ENCODE data around the gene TMEM151B. TPM values are rescaled to one million over a fixed set of nuclear protein-coding genes. Genes with fewer than 3 reads are reported as not detected.
A peak's percentile ranks its signal among the peaks of the same experiment; 100 is the strongest.

Gene TMEM151B
- total and polyA plus RNA-seq, 2 of the 4 experiments (the other 2 are of a cell fraction): not detected

DNA sequence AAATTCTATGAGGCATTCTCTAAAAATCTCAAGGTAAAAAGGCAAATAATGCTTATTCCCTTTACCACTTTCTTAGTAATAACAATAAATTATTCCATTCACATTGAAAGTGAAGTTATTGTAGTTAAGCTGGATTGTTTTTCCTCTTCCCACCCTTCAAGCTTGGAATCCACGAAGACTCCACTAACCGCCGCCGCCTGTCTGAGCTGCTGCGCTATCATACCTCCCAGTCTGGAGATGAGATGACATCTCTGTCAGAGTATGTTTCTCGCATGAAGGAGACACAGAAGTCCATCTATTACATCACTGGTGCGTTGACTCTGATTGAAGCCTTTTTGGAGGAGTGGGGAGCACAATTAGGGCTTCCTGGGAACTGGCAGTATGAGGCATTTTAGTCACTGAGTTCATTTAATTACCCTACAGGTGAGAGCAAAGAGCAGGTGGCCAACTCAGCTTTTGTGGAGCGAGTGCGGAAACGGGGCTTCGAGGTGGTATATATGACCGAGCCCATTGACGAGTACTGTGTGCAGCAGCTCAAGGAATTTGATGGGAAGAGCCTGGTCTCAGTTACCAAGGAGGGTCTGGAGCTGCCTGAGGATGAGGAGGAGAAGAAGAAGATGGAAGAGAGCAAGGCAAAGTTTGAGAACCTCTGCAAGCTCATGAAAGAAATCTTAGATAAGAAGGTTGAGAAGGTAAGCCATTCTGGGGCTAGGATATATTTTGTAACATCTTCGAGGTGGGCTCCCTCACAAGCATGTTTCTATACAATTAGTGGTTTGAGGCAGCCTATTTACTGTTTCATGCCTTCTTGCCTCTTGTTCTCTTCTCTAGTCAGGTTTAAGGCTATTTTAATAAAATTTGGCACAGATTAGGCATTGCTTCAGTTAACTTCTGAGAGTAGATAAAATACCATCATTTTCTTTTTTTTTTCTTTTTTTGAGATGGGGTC is 18.4 kb upstream of the TMEM151B start (continued):
- no peak for TF ChIP-seq FOS (IDR thresholded peaks at IDR 0.05; ENCODE audit: low read depth, low read length)
- no peak for TF ChIP-seq MAZ (IDR thresholded peaks at IDR 0.05; ENCODE audit: borderline replicate concordance, low read depth, low read length)

- Histone ChIP-seq H2BK120ac (ENCODE audit: low read depth, low read length) (no peak overlapping the region), H3K4me3 (ENCODE audit: insufficient read depth, low read depth, low read length) (no peak overlapping the region), H3K9me3 (ENCODE audit: control insufficient read depth, insufficient read depth, low read length) (no peaks in the 10 kb centered on the region), H3K23ac (ENCODE audit: low read depth, low read length) (no peak overlapping the region), H4K5ac (ENCODE audit: low read depth, low read length) (no peak overlapping the region), H3K18ac (ENCODE audit: low read depth, low read length) (no peak overlapping the region), H2BK15ac (ENCODE audit: low read depth, low read length) (no peak overlapping the region), H2BK5ac (ENCODE audit: low read depth, low read length, poor library complexity, severe bottlenecking) (no peak overlapping the region), H4K20me1 (ENCODE audit: insufficient read depth, low read length) (peaks cover 82% of the 10 kb centered on the region), H2AFZ (replicated peaks; ENCODE audit: low read length, poor library complexity) (no peak overlapping the region), H3K14ac (replicated peaks; ENCODE audit: low read depth, low read length) (no peak overlapping the region), H2AK5ac (ENCODE audit: low read depth, low read length) (no peak overlapping the region), H2BK20ac (ENCODE audit: low read depth, low read length) (no peak overlapping the region), H3K4ac (ENCODE audit: low read depth, low read length) (no peak overlapping the region), H3K9me1 (ENCODE audit: insufficient read depth, low read length) (peaks cover 16% of the 10 kb centered on the region), H2AK9ac (replicated peaks; ENCODE audit: low read depth, low read length, poor library complexity) (no peak overlapping the region), H3K9ac (ENCODE audit: low read depth, low read length) (no peak overlapping the region), H4K91ac (ENCODE audit: insufficient read depth, low read depth, low read length) (no peak overlapping the region), H3K56ac (ENCODE audit: extremely low read depth, insufficient read depth, low read length) (no peak overlapping the region), H3K79me1 (ENCODE audit: low read depth in 1 of 2, low read length in 2 of 2) (peaks cover 23 to 84% of the 10 kb centered on the region in 2 experiments), H3K27me3 (ENCODE audit: control insufficient read depth, insufficient read depth, low read length) (no peaks in the 10 kb centered on the region), H3K36me3 (ENCODE audit: control insufficient read depth, insufficient read depth, low read length) (peaks cover 58% of the 10 kb centered on the region), H4K8ac (ENCODE audit: low read depth in 2 of 2, low read length in 2 of 2) (no peak overlapping the region), H3K27ac (ENCODE audit: insufficient read depth, low read length) (no peak overlapping the region), H3K4me1 (ENCODE audit: control insufficient read depth, insufficient read depth, low read length) (peaks cover 10% of the 10 kb centered on the region), H3K4me2 (ENCODE audit: low read depth, low read length) (no peak overlapping the region)
- DNase-seq (no peak), ATAC-seq (ENCODE audit: low read depth) (no peak)
- intact Hi-C loops (cut with micrococcal nuclease) (no loop called here), dilution Hi-C loops (cut with HindIII; ENCODE audit: low sequenced_read_pairs, unreplicated experiment) (no loop called here), in situ Hi-C loops (cut with MboI; ENCODE audit: low sequenced_read_pairs) (no loop called here)
- ChIA-PET CTCF (interaction anchor here (0.9 to 1.2 kb wide), 2 partner anchors 19 to 81 kb away, joined by 3 to 4 read pairs; no protein-coding TSS in a partner anchor), POLR2A (ENCODE audit: unreplicated experiment) (no interaction called here)
- BruUV-seq (replicated peaks): TSS peak; percentile 47
- 40% methylated on average over 1 of the region's 10 CpGs; no CpG with 5 or more reads in 1 of the 2 experiments for WGBS, 2 experiments (ENCODE audit: extremely low coverage in 2 of 2, insufficient read length in 1 of 2)
- TF ChIP-seq MXI1 (IDR thresholded peaks at IDR 0.05; ENCODE audit: borderline replicate concordance, low read depth, low read length) (no peak), MAFK (IDR thresholded peaks at IDR 0.05; ENCODE audit: low read depth, low read length) (no peak), BHLHE40 (IDR thresholded peaks at IDR 0.05; ENCODE audit: low read depth, low read length) (no peak), CEBPB (IDR thresholded peaks at IDR 0.05; ENCODE audit: low read depth, low read length) (no peak), CHD1 (IDR thresholded peaks at IDR 0.05; ENCODE audit: low read depth, low read length) (no peak), CTCF (conservative IDR thresholded peaks at IDR 0.05; ENCODE audit: low read depth, low read length) (peak; percentile 38), RAD21 (IDR thresholded peaks at IDR 0.05; ENCODE audit: low read length) (peak; percentile 22; the same call in 1 of the 2 replicates), USF2 (IDR thresholded peaks at IDR 0.05; ENCODE audit: low read depth, low read length) (no peak), MAZ (IDR thresholded peaks at IDR 0.05; ENCODE audit: borderline replicate concordance, low read depth, low read length) (no peak)
These were observed 16.7 kb upstream of the TMEM151B start for GRCh38 chr6:44253307-44254101.
